CD4-positive, alpha-beta T cell treated with Interleukin-6 for 4 hours (primary cell): ENCODE measurements around the gene AKNAD1.

Experiments used
- DNase-seq: peaks from one replicate; pipeline ENCODE4 v3.0.0-alpha.2; 2020; ENCODE audit warnings: mixed read lengths

The AKNAD1 gene

GRCh38 chr1:108780937-108781574, 75.8 kb downstream of the AKNAD1 start:
- DNase-seq, result no peak

- DNase-seq, result no peak
Observed at GRCh38 chr1:108779455-108779854, 77.4 kb downstream of the AKNAD1 start.

- DNase-seq, result no peak
Observed at GRCh38 chr1:108777839-108778238, 79.1 kb downstream of the AKNAD1 start.

- no peak for DNase-seq
Observed at GRCh38 chr1:108767708-108768107, 89.2 kb downstream of the AKNAD1 start.

GRCh38 chr1:108767115-108767514, 89.8 kb downstream of the AKNAD1 start:
- DNase-seq, result no peak
